ENCODE measurements around the gene LMAN1L.

DNA sequence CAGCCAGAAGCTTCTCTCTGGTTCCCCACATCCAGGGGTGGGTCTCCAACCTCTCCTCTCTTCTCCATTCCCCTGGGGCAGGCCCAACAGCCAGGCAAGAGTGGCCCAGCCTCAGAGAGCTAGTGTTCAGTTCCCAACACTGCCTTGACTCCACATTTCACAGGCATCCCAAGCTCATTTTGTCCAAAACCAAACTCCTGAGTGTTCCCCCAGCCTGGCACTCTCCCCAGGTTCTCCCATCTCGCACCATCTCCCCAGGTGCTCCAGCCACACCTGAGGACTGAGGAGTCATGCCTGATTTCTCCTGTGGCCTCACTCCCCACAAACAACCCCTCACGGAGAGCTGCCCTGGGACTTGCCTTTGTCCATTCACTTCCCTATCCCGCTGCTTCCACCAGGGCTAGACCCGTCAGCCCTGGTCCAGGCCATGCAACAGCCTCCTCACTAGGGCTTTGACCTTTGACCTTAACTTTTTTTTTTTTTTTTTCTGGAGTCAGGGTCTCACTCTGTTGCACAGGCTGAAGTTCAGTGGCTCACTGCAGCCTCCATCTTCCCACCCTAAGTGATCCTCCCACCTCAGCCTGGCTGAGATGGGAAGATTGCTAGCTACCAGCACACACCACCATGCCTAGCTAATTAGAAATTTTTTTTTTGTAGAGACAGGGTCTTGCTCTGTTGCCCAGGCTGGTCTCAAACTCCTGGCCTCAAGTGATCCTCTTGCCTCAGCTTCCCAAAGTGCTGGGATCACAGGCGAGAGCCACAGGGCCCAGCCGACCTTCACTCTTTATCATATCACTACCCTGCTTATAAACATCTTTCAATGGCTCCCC is 34.7 kb upstream of the LMAN1L start:
- TF ChIP-seq, protein P1, sequence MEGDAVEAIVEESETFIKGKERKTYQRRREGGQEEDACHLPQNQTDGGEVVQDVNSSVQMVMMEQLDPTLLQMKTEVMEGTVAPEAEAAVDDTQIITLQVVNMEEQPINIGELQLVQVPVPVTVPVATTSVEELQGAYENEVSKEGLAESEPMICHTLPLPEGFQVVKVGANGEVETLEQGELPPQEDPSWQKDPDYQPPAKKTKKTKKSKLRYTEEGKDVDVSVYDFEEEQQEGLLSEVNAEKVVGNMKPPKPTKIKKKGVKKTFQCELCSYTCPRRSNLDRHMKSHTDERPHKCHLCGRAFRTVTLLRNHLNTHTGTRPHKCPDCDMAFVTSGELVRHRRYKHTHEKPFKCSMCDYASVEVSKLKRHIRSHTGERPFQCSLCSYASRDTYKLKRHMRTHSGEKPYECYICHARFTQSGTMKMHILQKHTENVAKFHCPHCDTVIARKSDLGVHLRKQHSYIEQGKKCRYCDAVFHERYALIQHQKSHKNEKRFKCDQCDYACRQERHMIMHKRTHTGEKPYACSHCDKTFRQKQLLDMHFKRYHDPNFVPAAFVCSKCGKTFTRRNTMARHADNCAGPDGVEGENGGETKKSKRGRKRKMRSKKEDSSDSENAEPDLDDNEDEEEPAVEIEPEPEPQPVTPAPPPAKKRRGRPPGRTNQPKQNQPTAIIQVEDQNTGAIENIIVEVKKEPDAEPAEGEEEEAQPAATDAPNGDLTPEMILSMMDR (IDR thresholded peaks at IDR 0.05) = no peak
- no peak for TF ChIP-seq POLR2A (IDR thresholded peaks at IDR 0.05)
